NCI-H187 treated with DMSO at 0.1 percent for 48 hours (cell line): Measurements from ENCODE around the gene PAWR.
"Not testable (repeated sequence)": the region's sequence is repeated elsewhere in the genome, so short reads cannot be mapped to it uniquely, and the experiment has no call there.

Experiments used
- DNase-seq: peaks from one replicate; lab custom pipeline; 2025; lab: John Stamatoyannopoulos, UW

Gene PAWR

DNA sequence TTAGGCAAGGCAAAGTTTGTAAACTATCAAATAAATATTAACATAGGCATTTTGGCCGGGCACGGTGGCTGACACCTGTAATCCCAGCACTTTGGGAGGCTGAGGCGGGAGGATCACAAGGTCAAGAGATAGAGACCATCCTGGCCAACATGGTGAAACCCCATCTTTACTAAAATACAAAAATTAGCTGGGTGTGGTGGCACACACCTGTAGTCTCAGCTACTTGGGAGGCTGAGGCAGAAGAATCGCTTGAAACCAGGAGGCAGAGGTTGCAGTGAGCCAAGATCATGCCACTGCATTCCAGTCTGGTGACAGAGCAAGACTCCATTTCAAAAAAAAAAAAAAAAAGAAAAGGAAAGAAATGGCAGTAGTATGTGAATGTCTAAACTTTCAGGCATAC lies 43.9 kb downstream of the PAWR start:
- DNase-seq, result not testable (repeated sequence)

- DNase-seq, result no peak
Measured at GRCh38 chr12:79645235-79645630, 45.5 kb downstream of the PAWR start.

DNA sequence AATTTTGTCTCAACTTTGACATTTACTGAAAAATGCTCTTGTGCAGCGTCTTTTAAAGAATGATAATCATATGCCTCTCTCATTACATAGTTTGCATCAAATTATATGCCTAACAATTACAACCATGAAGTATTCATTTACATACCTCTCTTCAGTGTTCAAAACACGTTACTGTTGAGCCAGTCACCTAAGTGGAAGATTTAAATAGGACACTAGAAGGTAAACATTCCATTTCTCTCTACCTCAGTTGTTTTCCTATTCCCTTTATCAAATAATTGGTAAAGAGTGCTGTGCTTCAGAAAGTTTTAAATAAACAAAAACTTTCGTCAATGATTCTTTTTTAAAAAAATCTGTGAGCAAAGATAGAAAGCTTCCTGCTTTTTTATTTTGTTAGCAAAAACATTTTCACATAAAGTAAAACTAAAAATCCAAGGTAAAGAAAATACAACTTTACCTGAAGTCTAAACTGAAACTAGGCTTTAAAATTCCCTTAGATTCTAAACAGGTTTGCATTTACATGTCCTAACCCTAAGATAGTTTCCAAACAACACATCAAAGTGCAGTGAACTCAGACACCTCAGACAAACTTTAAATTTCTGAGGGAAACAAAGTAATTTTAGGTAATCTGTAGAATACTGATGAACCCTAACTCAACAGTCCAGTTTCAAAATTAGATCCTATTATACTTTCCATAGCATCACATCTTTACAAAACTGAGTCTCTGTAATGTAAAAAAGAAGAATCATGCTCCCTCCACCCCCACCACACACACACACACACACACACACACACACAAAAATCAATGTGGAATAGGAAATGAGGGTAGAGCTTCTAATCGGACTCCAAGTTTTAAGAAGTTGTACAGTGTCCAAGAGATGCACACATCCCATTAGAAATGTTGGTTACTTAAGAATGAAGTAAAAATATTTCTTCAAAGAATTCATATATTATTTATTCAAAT lies 46.2 kb downstream of the PAWR start:
- no peak for DNase-seq

GRCh38 chr12:79643821-79644220 lies 46.9 kb downstream of the PAWR start:
- DNase-seq, result no peak

DNA sequence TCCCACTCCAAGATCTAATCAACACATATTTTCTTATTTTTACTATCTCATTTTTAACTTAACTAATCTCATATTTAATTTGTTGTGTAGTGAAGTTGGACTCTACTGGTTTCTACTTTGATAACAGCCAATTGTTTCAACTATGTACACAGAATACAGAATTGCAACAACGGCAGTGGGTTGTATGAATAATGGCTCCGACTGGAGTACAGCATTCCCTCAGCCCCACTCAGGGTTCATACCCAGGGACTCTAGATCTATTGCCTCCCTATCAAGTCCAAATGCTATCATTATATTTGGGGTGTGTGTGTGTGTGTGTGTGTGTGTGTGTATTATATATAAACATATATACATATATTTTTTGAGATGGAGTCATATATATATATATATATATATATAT lies 52.3 kb downstream of the PAWR start:
- no peak for DNase-seq

DNA sequence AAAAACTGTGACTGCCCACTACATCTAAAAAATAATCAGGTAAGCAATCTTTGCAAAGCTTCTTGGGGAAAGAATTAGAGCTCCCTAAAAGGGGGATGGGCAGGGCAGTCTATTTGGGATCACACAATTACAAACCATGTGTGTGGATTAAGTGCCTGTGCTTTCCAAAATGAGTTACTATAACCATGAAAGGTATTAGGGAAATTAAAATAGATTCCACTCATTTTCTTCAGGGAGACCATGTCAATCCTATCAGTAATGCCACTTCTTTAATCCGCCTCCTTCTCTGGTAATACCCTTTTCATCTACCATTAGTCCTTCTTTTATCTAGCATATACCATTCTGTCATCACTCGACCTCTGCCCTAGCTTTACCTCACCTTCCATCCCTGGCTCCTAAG lies 53.7 kb downstream of the PAWR start:
- no peak for DNase-seq

DNA sequence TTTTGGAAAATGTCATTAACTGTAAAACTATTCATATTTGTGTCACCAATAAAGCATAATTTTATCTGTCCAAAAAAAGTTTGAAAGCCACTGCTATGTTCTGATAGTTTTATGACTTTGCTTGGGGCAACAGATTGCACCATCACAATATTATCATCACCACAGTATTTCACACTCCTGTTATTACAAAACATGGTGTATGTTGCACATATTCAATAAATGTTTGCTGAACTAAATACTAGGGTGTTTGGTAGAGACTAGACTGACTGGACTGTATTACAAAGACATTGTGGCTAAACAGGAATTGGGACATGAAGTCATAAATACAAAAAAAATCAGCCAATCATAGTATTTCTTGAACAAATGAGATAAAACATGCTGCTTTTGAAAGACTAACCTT lies 55.1 kb downstream of the PAWR start:
- no peak for DNase-seq

GRCh38 chr12:79634957-79635471 lies 55.8 kb downstream of the PAWR start:
- no peak for DNase-seq

GRCh38 chr12:79629561-79629960 lies 61.2 kb downstream of the PAWR start:
- no peak for DNase-seq

DNA sequence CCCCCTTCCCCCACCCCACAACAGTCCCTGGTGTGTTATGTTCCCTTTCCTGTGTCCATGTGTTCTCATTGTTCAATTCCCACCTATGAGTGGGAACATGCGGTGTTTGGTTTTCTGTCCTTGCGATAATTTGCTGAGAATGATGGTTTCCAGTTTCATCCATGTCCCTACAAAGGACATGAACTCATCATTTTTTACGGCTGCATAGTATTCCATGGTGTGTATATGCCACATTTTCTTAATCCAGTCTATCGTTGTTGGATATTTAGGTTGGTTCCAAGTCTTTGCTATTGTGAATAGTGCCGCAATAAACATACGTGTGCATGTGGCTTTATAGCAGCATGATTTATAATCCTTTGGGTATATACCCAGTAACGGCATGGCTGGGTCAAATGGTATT lies 64.0 kb downstream of the PAWR start:
- not testable (repeated sequence) for DNase-seq

GRCh38 chr12:79624378-79624777 lies 66.4 kb downstream of the PAWR start:
- no peak for DNase-seq

DNA sequence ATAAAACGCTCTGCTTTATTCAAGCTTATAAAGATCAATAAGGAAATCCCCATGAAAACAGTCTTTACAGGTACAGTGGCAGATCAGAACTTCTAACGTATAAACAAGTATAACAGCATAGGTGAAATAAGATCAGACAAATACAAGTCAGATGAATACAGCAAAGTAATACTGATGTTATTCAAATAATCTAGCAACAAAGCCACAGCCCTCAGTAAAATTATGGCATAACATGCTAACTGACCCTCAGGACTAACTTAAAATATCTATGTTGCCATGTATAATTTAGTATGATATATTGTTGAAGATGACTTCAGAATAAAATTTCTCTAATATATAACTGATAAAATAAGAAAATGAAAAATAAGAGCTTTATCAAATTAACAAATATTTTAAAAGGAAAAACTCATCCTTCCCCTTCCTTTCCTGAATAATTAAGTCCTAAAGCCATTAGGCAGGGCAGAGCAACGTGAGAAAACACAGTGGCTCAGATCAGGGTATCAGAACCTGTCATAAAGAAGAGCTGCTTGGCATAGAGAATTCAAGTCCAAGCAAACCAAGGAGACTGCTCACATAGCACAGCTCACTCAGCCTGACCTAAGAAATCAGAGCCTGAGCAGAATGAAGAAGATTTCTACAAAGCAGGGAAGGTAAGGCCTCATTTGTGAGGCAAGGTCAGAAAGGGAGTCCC lies 70.7 kb downstream of the PAWR start:
- DNase-seq, result no peak

- no peak for DNase-seq
Measured at GRCh38 chr12:79618848-79619404, 71.8 kb downstream of the PAWR start.

- DNase-seq, result no peak
Measured at GRCh38 chr12:79617696-79618095, 73.1 kb downstream of the PAWR start.

- no peak for DNase-seq
Measured at GRCh38 chr12:79615596-79616560, 74.9 kb downstream of the PAWR start.

DNA sequence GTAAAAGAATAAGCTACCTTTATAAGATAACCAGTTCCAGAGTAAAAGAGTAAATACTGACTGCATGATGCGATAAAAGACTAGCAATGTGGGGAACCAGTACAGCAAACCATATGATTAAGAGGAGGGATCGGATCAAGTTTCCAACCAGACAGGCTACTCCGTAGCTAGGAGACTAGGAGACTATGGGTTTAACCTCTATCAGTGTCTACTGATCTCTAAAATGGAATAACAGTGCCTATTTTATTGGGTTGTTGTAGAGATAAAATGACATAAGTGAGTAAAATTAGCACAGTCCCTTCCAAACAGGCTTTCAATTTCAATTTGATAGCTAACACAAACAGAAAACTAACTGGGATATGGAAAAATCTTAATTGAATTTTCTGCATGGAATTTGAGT lies 76.0 kb downstream of the PAWR start:
- no peak for DNase-seq

- no peak for DNase-seq
Measured at GRCh38 chr12:79601908-79602307, 88.9 kb downstream of the PAWR start.

- DNase-seq, result no peak
Measured at GRCh38 chr12:79597910-79598309, 92.9 kb downstream of the PAWR start.

DNA sequence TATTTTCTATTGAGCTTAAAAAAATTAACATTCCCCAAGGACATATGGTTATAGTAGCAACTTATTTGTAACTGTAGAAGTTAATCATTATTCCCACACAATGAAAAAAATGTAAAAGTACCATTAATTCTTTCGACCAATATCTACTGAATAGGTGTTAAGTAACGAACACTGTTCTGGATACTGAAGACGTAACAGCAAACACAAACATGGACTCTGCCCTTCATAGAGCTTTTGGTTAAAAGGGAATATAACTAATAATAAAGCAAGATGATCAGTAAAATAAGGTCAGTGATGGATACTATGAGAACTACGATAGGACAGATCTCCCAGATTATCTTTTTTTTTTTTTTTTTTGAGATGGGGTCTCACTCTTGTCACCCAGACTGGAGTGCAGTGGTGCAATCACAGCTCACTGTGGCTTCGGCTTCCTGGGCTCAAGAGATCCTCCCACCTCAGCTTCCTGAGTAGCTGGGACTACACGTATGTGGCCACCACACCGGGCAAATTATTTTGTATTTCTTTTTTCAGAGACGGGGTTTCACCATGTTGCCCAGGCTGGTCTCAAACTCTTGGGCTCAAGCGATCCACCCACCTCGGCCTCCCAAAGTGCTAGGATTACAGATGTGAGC lies 93.9 kb downstream of the PAWR start:
- DNase-seq, result no peak

DNA sequence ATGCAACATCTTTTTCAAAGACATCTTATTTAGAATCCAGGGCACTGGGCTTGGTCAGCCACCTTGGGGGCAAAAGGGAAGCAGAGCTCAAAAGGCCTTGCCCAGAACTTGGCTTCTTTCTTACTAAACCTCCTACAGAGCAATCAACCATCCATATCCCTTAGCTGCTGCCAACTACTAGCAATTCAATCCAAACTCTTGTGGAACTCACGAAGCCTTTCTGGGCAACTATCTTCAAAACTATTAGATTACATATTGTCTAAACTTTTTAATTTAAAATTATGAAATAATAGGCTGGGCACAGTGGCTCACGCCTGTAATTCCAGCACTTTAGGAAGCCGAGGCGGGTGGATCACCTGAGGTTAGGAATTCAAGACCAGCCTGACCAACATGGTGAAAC lies 95.5 kb downstream of the PAWR start:
- no peak for DNase-seq

DNA sequence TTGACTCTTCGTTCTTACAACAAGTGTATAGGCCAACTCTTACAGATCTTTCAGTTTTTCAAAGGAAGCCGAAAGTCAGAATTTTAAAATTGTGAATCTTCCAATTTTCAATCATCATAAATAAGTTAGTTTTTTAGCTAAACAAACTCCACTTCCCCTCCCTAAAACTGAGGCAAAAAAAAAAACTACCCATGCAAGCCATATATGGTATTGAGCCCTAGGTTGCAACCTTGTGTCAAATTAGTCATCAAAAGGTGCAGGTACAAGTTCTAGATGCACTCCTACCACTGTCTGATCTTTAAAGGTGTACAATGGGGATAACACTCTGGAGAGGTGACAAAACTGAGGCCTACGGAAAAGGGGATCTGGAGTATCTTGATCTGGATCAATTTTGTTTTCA lies 97.9 kb downstream of the PAWR start:
- DNase-seq, result no peak
